ENCODE results near the gene TTN. TPM values are rescaled to one million over a fixed set of nuclear protein-coding genes. Genes with fewer than 3 reads are reported as not detected.
"Not testable (repeated sequence)": the region's sequence is repeated elsewhere in the genome, so short reads cannot be mapped to it uniquely, and the experiment has no call there.

Gene TTN
- total RNA-seq, 1 donor from 2014 or later, result 12.2 TPM

DNA sequence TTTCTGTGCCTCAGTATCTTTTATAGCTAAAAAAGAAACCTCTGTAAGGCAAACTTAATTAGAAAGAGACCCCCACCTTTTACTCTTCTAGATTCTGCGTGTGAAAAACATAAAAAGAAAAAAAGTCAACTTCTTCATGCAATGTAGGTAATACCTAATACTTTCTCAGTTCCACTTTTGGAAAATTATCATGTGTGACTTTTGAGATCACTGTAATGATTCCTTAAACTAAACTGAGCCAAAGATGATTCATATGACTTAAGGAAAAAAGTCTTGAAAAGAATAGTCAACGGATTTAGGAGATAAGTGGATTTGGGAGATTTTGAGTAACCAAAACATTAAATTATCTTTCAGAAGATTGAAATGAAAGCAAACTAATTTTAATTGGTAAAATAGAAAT is 278.0 kb downstream of the TTN start:
- peaks cover 16% of the 10 kb centered on the region for H3K36me3 Mint-ChIP-seq (ENCODE audit: insufficient read depth)
- H3K9me3 Mint-ChIP-seq (ENCODE audit: low read depth), result no peaks in the 10 kb centered on the region
- no peak overlapping the region for H3K27ac Mint-ChIP-seq
- TF ChIP-seq, protein P1, sequence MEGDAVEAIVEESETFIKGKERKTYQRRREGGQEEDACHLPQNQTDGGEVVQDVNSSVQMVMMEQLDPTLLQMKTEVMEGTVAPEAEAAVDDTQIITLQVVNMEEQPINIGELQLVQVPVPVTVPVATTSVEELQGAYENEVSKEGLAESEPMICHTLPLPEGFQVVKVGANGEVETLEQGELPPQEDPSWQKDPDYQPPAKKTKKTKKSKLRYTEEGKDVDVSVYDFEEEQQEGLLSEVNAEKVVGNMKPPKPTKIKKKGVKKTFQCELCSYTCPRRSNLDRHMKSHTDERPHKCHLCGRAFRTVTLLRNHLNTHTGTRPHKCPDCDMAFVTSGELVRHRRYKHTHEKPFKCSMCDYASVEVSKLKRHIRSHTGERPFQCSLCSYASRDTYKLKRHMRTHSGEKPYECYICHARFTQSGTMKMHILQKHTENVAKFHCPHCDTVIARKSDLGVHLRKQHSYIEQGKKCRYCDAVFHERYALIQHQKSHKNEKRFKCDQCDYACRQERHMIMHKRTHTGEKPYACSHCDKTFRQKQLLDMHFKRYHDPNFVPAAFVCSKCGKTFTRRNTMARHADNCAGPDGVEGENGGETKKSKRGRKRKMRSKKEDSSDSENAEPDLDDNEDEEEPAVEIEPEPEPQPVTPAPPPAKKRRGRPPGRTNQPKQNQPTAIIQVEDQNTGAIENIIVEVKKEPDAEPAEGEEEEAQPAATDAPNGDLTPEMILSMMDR (IDR thresholded peaks at IDR 0.05; ENCODE audit: unreplicated experiment), result no peak
- no peaks in the 10 kb centered on the region for H3K27me3 Mint-ChIP-seq
- no peak overlapping the region for H3K4me3 Mint-ChIP-seq (ENCODE audit: low read depth)
- H3K4me1 Mint-ChIP-seq (ENCODE audit: low read depth), result peaks cover 2% of the 10 kb centered on the region
- no peak for DNase-seq (ENCODE audit: low spot score, unreplicated experiment)

DNA sequence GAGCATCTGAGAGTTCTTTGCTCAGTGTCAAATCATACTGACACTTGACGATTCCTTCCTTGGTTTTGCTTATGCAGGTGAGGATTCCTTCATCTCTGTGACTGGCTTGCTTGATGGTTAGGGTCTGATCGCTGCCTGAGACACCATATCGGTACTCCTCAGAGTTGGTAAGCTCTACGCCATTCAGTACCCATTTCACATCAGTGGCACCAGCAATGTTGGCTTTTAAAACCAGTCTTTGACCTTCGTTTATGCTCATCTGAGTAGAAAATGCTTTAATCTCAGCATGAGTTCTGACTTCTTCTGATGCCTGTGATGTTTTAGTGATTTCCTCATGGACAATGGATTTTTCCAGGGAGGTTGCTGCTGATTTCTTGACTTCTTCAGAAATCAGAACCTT is 278.6 kb downstream of the TTN start:
- H3K36me3 Mint-ChIP-seq (ENCODE audit: insufficient read depth), result peaks cover 11% of the 10 kb centered on the region
- no peaks in the 10 kb centered on the region for H3K9me3 Mint-ChIP-seq (ENCODE audit: low read depth)
- H3K4me1 Mint-ChIP-seq (ENCODE audit: low read depth), result peaks cover 6% of the 10 kb centered on the region
- no peak overlapping the region for H3K27ac Mint-ChIP-seq
- H3K4me3 Mint-ChIP-seq (ENCODE audit: low read depth), result no peak overlapping the region
- DNase-seq (ENCODE audit: low spot score, unreplicated experiment), result no peak
- no peaks in the 10 kb centered on the region for H3K27me3 Mint-ChIP-seq
- TF ChIP-seq, protein P1 (IDR thresholded peaks at IDR 0.05; ENCODE audit: unreplicated experiment), result no peak

DNA sequence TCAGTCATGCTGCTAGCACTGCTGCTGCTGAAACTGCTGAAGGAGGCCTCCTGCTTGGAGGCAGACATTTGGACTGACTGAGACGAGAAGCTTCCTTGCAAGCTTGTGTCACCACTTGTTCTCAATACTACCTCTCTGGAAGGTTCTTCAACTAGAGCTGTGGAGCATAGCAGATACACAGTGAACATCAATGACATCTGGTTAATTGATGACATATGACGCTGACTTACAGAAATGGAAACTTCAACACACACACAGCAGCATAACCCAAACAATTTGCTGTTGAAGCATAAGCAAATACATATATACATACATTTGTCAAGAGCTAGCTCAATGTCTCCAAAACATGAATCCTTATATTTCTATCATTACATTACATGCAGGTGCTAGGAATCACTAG is 279.6 kb downstream of the TTN start:
- Mint-ChIP-seq H3K27ac (no peak overlapping the region), H3K4me3 (ENCODE audit: low read depth) (no peak overlapping the region), H3K4me1 (ENCODE audit: low read depth) (peaks cover 7% of the 10 kb centered on the region), H3K36me3 (ENCODE audit: insufficient read depth) (peaks cover 8% of the 10 kb centered on the region), H3K27me3 (no peaks in the 10 kb centered on the region), H3K9me3 (ENCODE audit: low read depth) (no peaks in the 10 kb centered on the region)
- TF ChIP-seq, protein P1 (IDR thresholded peaks at IDR 0.05; ENCODE audit: unreplicated experiment), result no peak
- no peak for DNase-seq (ENCODE audit: low spot score, unreplicated experiment)

DNA sequence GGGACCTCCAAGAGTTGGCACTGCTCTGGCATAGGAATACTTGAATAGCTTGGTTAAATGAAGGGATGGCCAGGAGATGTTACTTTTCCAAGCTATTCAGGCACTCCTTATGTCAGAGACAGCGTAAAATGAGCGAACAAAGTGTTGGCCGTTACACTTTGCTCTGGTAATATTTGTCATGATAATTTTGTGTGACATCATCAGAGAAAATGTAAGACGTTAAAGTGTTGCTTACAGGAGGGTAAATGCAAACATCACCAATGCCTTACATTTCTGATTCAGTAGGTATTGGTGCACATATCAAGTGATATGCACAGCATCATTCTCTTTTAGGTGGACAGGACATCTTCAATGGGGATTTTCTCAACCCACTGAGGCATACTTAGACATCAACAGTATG is 281.0 kb downstream of the TTN start:
- TF ChIP-seq, protein P1 (IDR thresholded peaks at IDR 0.05; ENCODE audit: unreplicated experiment), result no peak
- Mint-ChIP-seq H3K4me3 (ENCODE audit: low read depth) (no peak overlapping the region), H3K36me3 (ENCODE audit: insufficient read depth) (peaks cover 4% of the 10 kb centered on the region), H3K9me3 (ENCODE audit: low read depth) (peaks cover 4% of the 10 kb centered on the region), H3K4me1 (ENCODE audit: low read depth) (peaks cover 7% of the 10 kb centered on the region), H3K27me3 (no peaks in the 10 kb centered on the region), H3K27ac (no peak overlapping the region)
- DNase-seq (ENCODE audit: low spot score, unreplicated experiment), result no peak

DNA sequence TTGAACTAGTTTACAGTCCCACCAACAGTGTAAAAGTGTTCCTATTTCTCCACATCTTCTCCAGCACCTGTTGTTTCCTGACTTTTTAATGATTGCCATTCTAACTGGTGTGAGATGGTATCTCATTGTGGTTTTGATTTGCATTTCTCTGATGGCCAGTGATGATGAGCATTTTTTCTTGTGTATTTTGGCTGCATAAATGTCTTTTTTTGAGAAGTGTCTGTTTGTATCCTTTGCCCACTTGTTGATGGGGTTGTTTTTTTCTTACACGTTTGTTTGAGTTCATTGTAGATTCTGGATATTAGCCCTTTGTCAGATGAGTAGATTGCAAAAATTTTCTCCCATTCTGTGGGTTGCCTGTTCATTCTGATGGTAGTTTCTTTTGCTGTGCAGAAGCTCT is 281.8 kb downstream of the TTN start:
- DNase-seq (ENCODE audit: low spot score, unreplicated experiment); H3K36me3 Mint-ChIP-seq (ENCODE audit: insufficient read depth): not testable (repeated sequence)
- peak overlapping the region; percentile 31 for H3K4me3 Mint-ChIP-seq (ENCODE audit: low read depth)

DNA sequence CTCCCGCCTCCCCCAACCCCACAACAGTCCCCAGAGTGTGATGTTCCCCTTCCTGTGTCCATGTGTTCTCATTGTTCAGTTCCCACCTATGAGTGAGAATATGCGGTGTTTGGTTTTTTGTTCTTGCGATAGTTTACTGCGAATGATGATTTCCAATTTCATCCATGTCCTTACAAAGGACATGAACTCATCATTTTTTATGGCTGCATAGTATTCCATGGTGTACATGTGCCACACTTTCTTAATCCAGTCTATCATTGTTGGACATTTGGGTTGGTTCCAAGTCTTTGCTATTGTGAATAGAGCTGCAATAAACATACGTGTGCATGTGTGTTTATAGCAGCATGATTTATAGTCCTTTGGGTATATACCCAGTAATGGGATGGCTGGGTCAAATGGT is 282.2 kb downstream of the TTN start:
- H3K27me3 Mint-ChIP-seq; DNase-seq (ENCODE audit: low spot score, unreplicated experiment); H3K4me1 Mint-ChIP-seq (ENCODE audit: low read depth); H3K36me3 Mint-ChIP-seq (ENCODE audit: insufficient read depth); H3K9me3 Mint-ChIP-seq (ENCODE audit: low read depth); H3K27ac Mint-ChIP-seq: not testable (repeated sequence)
- peak overlapping the region; percentile 22 for H3K4me3 Mint-ChIP-seq (ENCODE audit: low read depth)

More for the DNA sequence above, 281.8 kb downstream of the TTN start:
- H3K27me3 Mint-ChIP-seq; H3K27ac Mint-ChIP-seq; H3K4me1 Mint-ChIP-seq (ENCODE audit: low read depth); H3K9me3 Mint-ChIP-seq (ENCODE audit: low read depth): not testable (repeated sequence)

Data from progenitor cell of endocrine pancreas (in vitro differentiated cells).